ENCODE measurements around the gene PLA1A.

Gene PLA1A

GRCh38 chr3:119641416-119641815 lies 43.7 kb downstream of the PLA1A start:
- H3K4me1 ChIP-seq, result peaks cover 8 to 58% (median 27%) of the 10 kb centered on the region in 10 experiments; a peak in 19 of 20 replicates
- H3K27ac ChIP-seq, result no peak overlapping the region
- H3K27me3 ChIP-seq, result no peaks in the 10 kb centered on the region
- H3K9me3 ChIP-seq (replicated peaks in 1 of 11), result peaks cover 0 to 11% (median 0%) of the 10 kb centered on the region in 11 experiments; a peak in 4 of 22 replicates
- H3K4me2 ChIP-seq, result no peak overlapping the region
- H3K4me3 ChIP-seq, result no peak overlapping the region
- TF ChIP-seq Cebpa-rat (IDR thresholded peaks at IDR 0.05), result no peak
- peaks cover 0 to 5% (median 0%) of the 10 kb centered on the region in 11 experiments; a peak in 1 of 22 replicates for H3K36me3 ChIP-seq
- H4K20me1 ChIP-seq, result no peaks in the 10 kb centered on the region
- H3K9ac ChIP-seq, result no peak overlapping the region

- no peak for TF ChIP-seq Cebpa-rat (IDR thresholded peaks at IDR 0.05)
- Histone ChIP-seq H3K27ac (peak overlapping the region in 3 of 11 experiments; percentile 1 to 46 (median 11); a peak in 3 of 22 replicates), H3K4me2 (peak overlapping the region in 3 of 11 experiments; percentile 4 to 76 (median 69); a peak in 5 of 22 replicates), H3K36me3 (peaks cover 0 to 5% (median 0%) of the 10 kb centered on the region in 11 experiments; a peak in 1 of 22 replicates), H3K4me3 (no peak overlapping the region), H3K9me3 (replicated peaks in 1 of 11) (peaks cover 0 to 11% (median 0%) of the 10 kb centered on the region in 11 experiments; a peak in 4 of 22 replicates), H3K9ac (peak overlapping the region in 2 of 11 experiments; percentile 46 to 56; a peak in 4 of 22 replicates), H3K4me1 (peaks cover 8 to 43% (median 17%) of the 10 kb centered on the region in 10 experiments; a peak in 19 of 20 replicates), H3K27me3 (no peaks in the 10 kb centered on the region), H4K20me1 (no peaks in the 10 kb centered on the region)
Measured at GRCh38 chr3:119642746-119643473, 45.2 kb downstream of the PLA1A start.

- H3K27ac ChIP-seq, result peak overlapping the region in 1 of 11 experiments; percentile 1; a peak in 1 of 22 replicates
- H3K4me3 ChIP-seq, result no peak overlapping the region
- no peaks in the 10 kb centered on the region for H4K20me1 ChIP-seq
- peaks cover 0 to 5% (median 0%) of the 10 kb centered on the region in 11 experiments; a peak in 1 of 22 replicates for H3K36me3 ChIP-seq
- H3K27me3 ChIP-seq, result no peaks in the 10 kb centered on the region
- peak overlapping the region in 2 of 11 experiments; percentile 46 to 56; a peak in 2 of 22 replicates for H3K9ac ChIP-seq
- H3K4me2 ChIP-seq, result peak overlapping the region in 1 of 11 experiments; percentile 69; a peak in 2 of 22 replicates
- peaks cover 8 to 41% (median 11%) of the 10 kb centered on the region in 10 experiments; a peak in 19 of 20 replicates for H3K4me1 ChIP-seq
- peaks cover 0 to 11% (median 0%) of the 10 kb centered on the region in 11 experiments; a peak in 4 of 22 replicates for H3K9me3 ChIP-seq (replicated peaks in 1 of 11)
- TF ChIP-seq Cebpa-rat (IDR thresholded peaks at IDR 0.05), result no peak
Measured at GRCh38 chr3:119643528-119643927, 45.8 kb downstream of the PLA1A start.

- TF ChIP-seq Cebpa-rat (IDR thresholded peaks at IDR 0.05), result no peak
- Histone ChIP-seq H4K20me1 (no peaks in the 10 kb centered on the region), H3K27me3 (no peaks in the 10 kb centered on the region), H3K4me3 (no peak overlapping the region), H3K4me2 (no peak overlapping the region), H3K27ac (no peak overlapping the region), H3K9me3 (replicated peaks in 1 of 11) (peaks cover 0 to 11% (median 0%) of the 10 kb centered on the region in 11 experiments; a peak in 4 of 22 replicates), H3K36me3 (peaks cover 0 to 5% (median 0%) of the 10 kb centered on the region in 11 experiments; a peak in 1 of 22 replicates), H3K4me1 (peaks cover 0 to 41% (median 1%) of the 10 kb centered on the region in 10 experiments; a peak in 10 of 20 replicates), H3K9ac (no peak overlapping the region)
Measured at GRCh38 chr3:119644481-119644880, 46.8 kb downstream of the PLA1A start.

GRCh38 chr3:119645813-119646212 lies 48.1 kb downstream of the PLA1A start:
- peaks cover 0 to 42% (median 0%) of the 10 kb centered on the region in 10 experiments; a peak in 6 of 20 replicates for H3K4me1 ChIP-seq
- peaks cover 0 to 5% (median 0%) of the 10 kb centered on the region in 11 experiments; a peak in 1 of 22 replicates for H3K36me3 ChIP-seq
- H4K20me1 ChIP-seq, result no peaks in the 10 kb centered on the region
- no peak overlapping the region for H3K4me2 ChIP-seq
- H3K9ac ChIP-seq, result no peak overlapping the region
- TF ChIP-seq Cebpa-rat (IDR thresholded peaks at IDR 0.05), result no peak
- H3K27ac ChIP-seq, result no peak overlapping the region
- no peak overlapping the region for H3K4me3 ChIP-seq
- H3K9me3 ChIP-seq (replicated peaks in 1 of 11), result peaks cover 0 to 11% (median 0%) of the 10 kb centered on the region in 11 experiments; a peak in 4 of 22 replicates
- no peaks in the 10 kb centered on the region for H3K27me3 ChIP-seq

- H3K9me3 ChIP-seq (replicated peaks in 1 of 11), result no peaks in the 10 kb centered on the region
- peaks cover 0 to 44% (median 0%) of the 10 kb centered on the region in 10 experiments; a peak in 6 of 20 replicates for H3K4me1 ChIP-seq
- no peak overlapping the region for H3K9ac ChIP-seq
- H3K4me3 ChIP-seq, result no peak overlapping the region
- no peak overlapping the region for H3K4me2 ChIP-seq
- H4K20me1 ChIP-seq, result no peaks in the 10 kb centered on the region
- no peak overlapping the region for H3K27ac ChIP-seq
- no peaks in the 10 kb centered on the region for H3K36me3 ChIP-seq
- no peaks in the 10 kb centered on the region for H3K27me3 ChIP-seq
- TF ChIP-seq Cebpa-rat (IDR thresholded peaks at IDR 0.05), result no peak
Measured at GRCh38 chr3:119647171-119647570, 49.5 kb downstream of the PLA1A start.

- no peak overlapping the region for H3K9ac ChIP-seq
- no peaks in the 10 kb centered on the region for H3K36me3 ChIP-seq
- H3K4me1 ChIP-seq, result peaks cover 0 to 43% (median 0%) of the 10 kb centered on the region in 10 experiments; a peak in 6 of 20 replicates
- no peak overlapping the region for H3K4me3 ChIP-seq
- H3K27ac ChIP-seq, result no peak overlapping the region
- no peaks in the 10 kb centered on the region for H4K20me1 ChIP-seq
- no peak overlapping the region for H3K4me2 ChIP-seq
- H3K27me3 ChIP-seq, result no peaks in the 10 kb centered on the region
- TF ChIP-seq Cebpa-rat (IDR thresholded peaks at IDR 0.05), result no peak
- H3K9me3 ChIP-seq (replicated peaks in 1 of 11), result no peaks in the 10 kb centered on the region
Measured at GRCh38 chr3:119647843-119648575, 50.3 kb downstream of the PLA1A start.

- no peak overlapping the region for H3K4me3 ChIP-seq
- no peaks in the 10 kb centered on the region for H3K36me3 ChIP-seq
- H3K4me2 ChIP-seq, result peak overlapping the region in 2 of 11 experiments; percentile 25 to 41; a peak in 3 of 22 replicates
- no peak overlapping the region for H3K27ac ChIP-seq
- TF ChIP-seq Cebpa-rat (IDR thresholded peaks at IDR 0.05), result no peak
- H3K27me3 ChIP-seq, result no peaks in the 10 kb centered on the region
- H3K4me1 ChIP-seq, result peaks cover 0 to 53% (median 0%) of the 10 kb centered on the region in 10 experiments; a peak in 7 of 20 replicates
- H3K9me3 ChIP-seq (replicated peaks in 1 of 11), result no peaks in the 10 kb centered on the region
- no peak overlapping the region for H3K9ac ChIP-seq
- H4K20me1 ChIP-seq, result no peaks in the 10 kb centered on the region
Measured at GRCh38 chr3:119649761-119650160, 52.1 kb downstream of the PLA1A start.
